ENCODE results near the gene ARMH4. TPM values are rescaled to one million over a fixed set of nuclear protein-coding genes. Genes with fewer than 3 reads are reported as not detected.

The ARMH4 gene
- total RNA-seq, 1 experiment from 2014 or later, result 42.6 TPM

DNA sequence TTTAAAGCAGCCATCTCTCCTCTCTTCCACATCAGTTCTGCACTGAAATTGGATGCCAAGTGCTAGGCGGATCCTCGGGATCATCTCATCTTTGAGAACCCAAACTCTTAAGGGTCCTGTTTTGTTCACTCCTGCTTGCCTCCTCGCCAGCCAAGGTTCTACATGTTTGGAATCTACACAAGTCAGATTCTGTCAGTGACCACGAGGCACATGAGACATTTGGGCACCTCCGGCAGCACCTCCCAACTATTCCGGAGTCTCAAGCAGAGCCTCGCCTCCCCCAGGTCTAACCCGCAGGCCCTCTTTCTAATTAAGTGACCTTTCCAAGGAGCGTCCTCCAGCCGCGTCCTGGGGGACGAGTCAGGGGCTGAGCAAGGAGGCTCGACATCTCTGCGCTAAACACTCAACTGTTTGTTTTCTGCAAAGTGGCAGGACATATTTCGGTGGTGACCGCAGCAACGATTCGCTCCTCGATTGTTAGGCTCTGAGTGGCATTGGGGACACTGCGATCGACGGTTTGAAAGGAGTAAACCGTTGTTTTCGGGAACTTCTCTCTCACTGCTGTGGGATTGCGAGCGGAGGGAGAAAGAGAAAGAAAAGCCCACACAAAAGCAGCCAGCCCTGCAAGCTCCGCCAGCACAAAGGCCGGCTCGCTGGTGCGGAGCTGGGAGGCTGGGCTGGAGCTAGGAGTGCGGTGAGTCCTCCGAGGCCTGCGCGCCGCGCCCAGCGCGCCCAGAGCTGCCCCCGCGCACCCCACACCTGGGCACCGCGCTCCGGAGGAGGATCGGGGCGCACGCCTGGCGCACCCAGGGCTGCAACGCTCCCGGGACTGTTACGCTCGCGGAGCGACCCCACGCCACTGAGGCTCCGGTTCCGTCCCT lies 640 bp downstream of the ARMH4 start:
- Mint-ChIP-seq H3K4me3 (peak overlapping the region; percentile 85 to 91), H3K27me3 (ENCODE audit: low read depth) (peaks cover 19% of the 10 kb centered on the region), H3K4me1 (peaks cover 49 to 52% of the 10 kb centered on the region in 2 experiments), H3K36me3 (ENCODE audit: insufficient read depth in 1 of 3, low read depth in 3 of 3) (no peaks in the 10 kb centered on the region; a peak in 1 of 7 replicates), H3K27ac (no peak overlapping the region; a peak in 1 of 7 replicates), H3K9me3 (no peaks in the 10 kb centered on the region; a peak in 1 of 5 replicates)
- Histone ChIP-seq H3K27ac (ENCODE audit: insufficient read length, low read depth, low read length) (no peak overlapping the region), H3K23me2 (ENCODE audit: insufficient read length, low read depth, low read length, poor library complexity, severe bottlenecking) (peaks cover 13% of the 10 kb centered on the region), H2BK20ac (ENCODE audit: low read depth, low read length, poor library complexity, severe bottlenecking) (no peak overlapping the region), H2BK12ac (ENCODE audit: insufficient read length, low read depth, low read length) (no peak overlapping the region), H2BK120ac (ENCODE audit: low read depth, low read length, poor library complexity, severe bottlenecking) (no peak overlapping the region), H2BK5ac (ENCODE audit: insufficient read length, low read length) (no peak overlapping the region), H3K79me1 (ENCODE audit: insufficient read depth, low read depth, low read length, poor library complexity, severe bottlenecking) (no peaks in the 10 kb centered on the region), H3K79me2 (ENCODE audit: insufficient read depth, low read length) (no peaks in the 10 kb centered on the region), H3K4me1 (ENCODE audit: insufficient read depth, low read length) (peaks cover 2% of the 10 kb centered on the region; the same call in 1 of the 2 replicates), H4K8ac (replicated peaks; ENCODE audit: insufficient read length, low read depth, low read length) (no peak overlapping the region), H4K20me1 (ENCODE audit: control insufficient read depth, insufficient read depth, insufficient read length) (no peaks in the 10 kb centered on the region), H4K91ac (ENCODE audit: insufficient read length, low read depth, low read length) (no peak overlapping the region), H3K23ac (ENCODE audit: insufficient read length, low read depth, low read length) (no peak overlapping the region), H3K18ac (ENCODE audit: insufficient read length, low read depth, low read length) (no peak overlapping the region), H3K27me3 (ENCODE audit: insufficient read depth, low read length) (peaks cover 6% of the 10 kb centered on the region; the same call in 1 of the 2 replicates), H2AK5ac (ENCODE audit: insufficient read length, low read length) (no peak overlapping the region), H3K4me2 (ENCODE audit: insufficient read depth, insufficient read length, low read length) (peak overlapping the region; percentile 89), H3K9ac (ENCODE audit: extremely low read depth, insufficient read length, low read length) (peak overlapping the region; percentile 21), H3K14ac (ENCODE audit: insufficient read depth, low read length) (peak overlapping the region; percentile 1; the same call in 1 of the 2 replicates), H3T11ph (ENCODE audit: low read length) (no peak overlapping the region), H3K4ac (ENCODE audit: low read depth, low read length) (no peak overlapping the region), H3K56ac (ENCODE audit: insufficient read length, low read depth, low read length) (no peak overlapping the region), H3K9me3 (ENCODE audit: control insufficient read depth, low read depth, low read length) (no peaks in the 10 kb centered on the region), H2BK15ac (ENCODE audit: low read depth, low read length) (no peak overlapping the region), H2AFZ (ENCODE audit: low read length) (no peak overlapping the region), H4K5ac (ENCODE audit: insufficient read length, low read depth, low read length) (no peak overlapping the region)
- peak; percentile 39 for DNase-seq
- TF ChIP-seq, protein P1, sequence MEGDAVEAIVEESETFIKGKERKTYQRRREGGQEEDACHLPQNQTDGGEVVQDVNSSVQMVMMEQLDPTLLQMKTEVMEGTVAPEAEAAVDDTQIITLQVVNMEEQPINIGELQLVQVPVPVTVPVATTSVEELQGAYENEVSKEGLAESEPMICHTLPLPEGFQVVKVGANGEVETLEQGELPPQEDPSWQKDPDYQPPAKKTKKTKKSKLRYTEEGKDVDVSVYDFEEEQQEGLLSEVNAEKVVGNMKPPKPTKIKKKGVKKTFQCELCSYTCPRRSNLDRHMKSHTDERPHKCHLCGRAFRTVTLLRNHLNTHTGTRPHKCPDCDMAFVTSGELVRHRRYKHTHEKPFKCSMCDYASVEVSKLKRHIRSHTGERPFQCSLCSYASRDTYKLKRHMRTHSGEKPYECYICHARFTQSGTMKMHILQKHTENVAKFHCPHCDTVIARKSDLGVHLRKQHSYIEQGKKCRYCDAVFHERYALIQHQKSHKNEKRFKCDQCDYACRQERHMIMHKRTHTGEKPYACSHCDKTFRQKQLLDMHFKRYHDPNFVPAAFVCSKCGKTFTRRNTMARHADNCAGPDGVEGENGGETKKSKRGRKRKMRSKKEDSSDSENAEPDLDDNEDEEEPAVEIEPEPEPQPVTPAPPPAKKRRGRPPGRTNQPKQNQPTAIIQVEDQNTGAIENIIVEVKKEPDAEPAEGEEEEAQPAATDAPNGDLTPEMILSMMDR (conservative IDR thresholded peaks at IDR 0.05), result no peak
- WGBS (ENCODE audit: extremely low coverage, insufficient read length, low lambda C conversion rate), result no CpG with 5 or more reads among the region's 56 CpGs

All from H9 (cell line).